Activated naive CD4-positive, alpha-beta T cell treated with anti-CD3 and anti-CD28 coated beads for 36 hours (primary cell): Measurements from ENCODE around the gene CRYBG3. TPM values are rescaled to one million over a fixed set of nuclear protein-coding genes. Genes with fewer than 3 reads are reported as not detected.

Experiments used
- CTCF ChIA-PET: fragments of 350-600 bp; sonication (Branson Sonifier 250); formaldehyde crosslinking; loops from one replicate; lab custom pipeline; 2021; ENCODE audit warnings: antibody characterized with exemption; lab: Charles Lee
- DNase-seq: peaks from one replicate; pipeline ENCODE4 v3.0.0-alpha.2; 2020
- H3K27ac Mint-ChIP-seq: one replicate; pipeline ENCODE4 v1.8.0; 2021; ENCODE audit warnings: mild to moderate bottlenecking, mixed read lengths
- H3K27me3 Mint-ChIP-seq: one replicate; pipeline ENCODE4 v1.8.0; 2021; ENCODE audit warnings: low read depth, mixed read lengths
- H3K36me3 Mint-ChIP-seq: one replicate; pipeline ENCODE4 v1.8.0; 2021; ENCODE audit warnings: low read depth, mixed read lengths
- H3K4me1 Mint-ChIP-seq: one replicate; pipeline ENCODE4 v1.8.0; 2021; ENCODE audit warnings: low read depth, mixed read lengths
- H3K4me3 Mint-ChIP-seq: one replicate; pipeline ENCODE4 v1.8.0; 2021; ENCODE audit warnings: mild to moderate bottlenecking, moderate library complexity, mixed read lengths
- H3K9me3 Mint-ChIP-seq: one replicate; pipeline ENCODE4 v1.8.0; 2021; ENCODE audit warnings: mixed read lengths
- intact Hi-C: fragments of 100-400 bp; cut with micrococcal nuclease; formaldehyde crosslinking; loops from one replicate; pipeline ENCODE4 v1.15.1; 2023
- total RNA-seq, 2 experiments: library from RNA; stranded (reverse); gene quantifications; one replicate each; pipeline ENCODE4 v1.2.3, GENCODE V29; 2021

CRYBG3 gene
- total RNA-seq, 2 experiments from 2014 or later: 1.3 to 1.7 TPM

DNA sequence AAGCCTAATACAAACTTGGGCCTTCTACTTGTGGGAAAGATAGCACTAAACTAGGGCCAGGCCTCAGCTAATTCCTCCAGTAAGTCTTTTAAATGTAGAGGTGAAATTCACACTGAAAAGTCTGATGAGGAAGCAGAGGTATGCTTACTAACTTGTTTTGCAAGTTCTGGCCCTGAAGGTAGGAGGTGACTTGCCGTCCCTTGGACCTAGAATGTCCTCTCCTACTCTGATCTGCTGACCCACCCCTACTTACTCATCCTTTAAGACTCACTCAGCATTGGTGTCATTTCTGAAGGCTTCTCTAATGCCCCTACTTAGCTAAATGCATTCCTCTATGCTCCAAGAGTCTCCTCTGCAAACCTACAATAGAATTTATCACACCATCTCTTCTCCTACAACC lies 131.1 kb downstream of the CRYBG3 start:
- H3K4me1 Mint-ChIP-seq: peaks cover 2% of the 10 kb centered on the region
- H3K36me3 Mint-ChIP-seq: peaks cover 57% of the 10 kb centered on the region
- no peaks in the 10 kb centered on the region for H3K9me3 Mint-ChIP-seq
- intact Hi-C loops: no loop called here
- H3K27ac Mint-ChIP-seq: no peak overlapping the region
- CTCF ChIA-PET: no interaction called here
- no peaks in the 10 kb centered on the region for H3K27me3 Mint-ChIP-seq
- no peak overlapping the region for H3K4me3 Mint-ChIP-seq
- no peak for DNase-seq

- H3K27ac Mint-ChIP-seq: no peak overlapping the region
- no peaks in the 10 kb centered on the region for H3K9me3 Mint-ChIP-seq
- no peaks in the 10 kb centered on the region for H3K27me3 Mint-ChIP-seq
- H3K36me3 Mint-ChIP-seq: peaks cover 50% of the 10 kb centered on the region
- DNase-seq: no peak
- H3K4me3 Mint-ChIP-seq: no peak overlapping the region
- H3K4me1 Mint-ChIP-seq: peaks cover 2% of the 10 kb centered on the region
- CTCF ChIA-PET: interaction anchor here (0.6 to 1.2 kb wide), 5 partner anchors 13 to 166 kb away, joined by 3 to 5 read pairs (median 4); no protein-coding TSS in a partner anchor
- intact Hi-C loops: no loop called here
These were observed 132.5 kb downstream of the CRYBG3 start for GRCh38 chr3:97954228-97954827.

GRCh38 chr3:97956051-97956450 lies 134.2 kb downstream of the CRYBG3 start:
- Mint-ChIP-seq H3K4me3 (no peak overlapping the region), H3K9me3 (no peaks in the 10 kb centered on the region), H3K4me1 (peaks cover 2% of the 10 kb centered on the region), H3K36me3 (peaks cover 38% of the 10 kb centered on the region), H3K27ac (no peak overlapping the region), H3K27me3 (no peaks in the 10 kb centered on the region)
- CTCF ChIA-PET: interaction anchor here (0.5 to 0.6 kb wide), 2 partner anchors 64 to 69 kb away, joined by 3 read pairs; no protein-coding TSS in a partner anchor
- DNase-seq: no peak
- intact Hi-C loops: no loop called here

DNA sequence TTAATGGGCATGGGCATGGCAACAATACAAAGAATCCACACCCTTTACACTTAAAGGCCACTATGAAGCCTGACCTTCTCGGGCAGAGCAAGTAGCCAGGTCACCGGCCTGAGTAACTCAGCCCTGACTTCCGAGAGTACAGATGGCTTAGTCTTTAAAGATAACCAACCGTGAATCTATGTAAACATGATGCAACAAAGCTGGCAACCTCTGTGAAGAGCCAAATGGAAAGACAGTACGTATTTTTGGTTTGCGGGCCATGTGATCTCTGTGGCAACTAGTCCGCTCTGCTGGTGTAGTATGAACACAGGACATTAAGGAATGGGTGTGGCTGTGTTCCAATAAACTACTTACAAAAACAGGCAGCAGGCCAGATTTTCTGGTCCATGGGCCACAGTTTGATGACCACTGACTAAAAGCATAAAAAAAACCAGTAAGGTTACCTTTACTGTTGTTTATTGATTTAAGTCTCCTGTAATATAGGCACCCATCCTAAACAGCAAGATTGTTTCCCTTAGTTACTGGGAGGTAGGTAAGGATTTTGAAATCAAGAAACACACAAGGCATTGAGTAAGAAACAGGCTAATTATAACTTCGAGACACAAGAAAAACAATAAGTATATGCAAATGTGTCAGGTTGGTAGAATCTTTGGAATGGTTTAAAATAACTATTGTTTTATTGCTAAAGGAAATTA lies 136.0 kb downstream of the CRYBG3 start:
- CTCF ChIA-PET: interaction anchor here (0.7 kb wide), 1 partner anchor 599 kb away, joined by 3 read pairs; no protein-coding TSS in a partner anchor
- peaks cover 10% of the 10 kb centered on the region for H3K4me1 Mint-ChIP-seq
- no peaks in the 10 kb centered on the region for H3K27me3 Mint-ChIP-seq
- H3K27ac Mint-ChIP-seq: no peak overlapping the region
- intact Hi-C loops: no loop called here
- H3K4me3 Mint-ChIP-seq: no peak overlapping the region
- DNase-seq: no peak
- H3K9me3 Mint-ChIP-seq: no peaks in the 10 kb centered on the region
- peaks cover 35% of the 10 kb centered on the region for H3K36me3 Mint-ChIP-seq

DNA sequence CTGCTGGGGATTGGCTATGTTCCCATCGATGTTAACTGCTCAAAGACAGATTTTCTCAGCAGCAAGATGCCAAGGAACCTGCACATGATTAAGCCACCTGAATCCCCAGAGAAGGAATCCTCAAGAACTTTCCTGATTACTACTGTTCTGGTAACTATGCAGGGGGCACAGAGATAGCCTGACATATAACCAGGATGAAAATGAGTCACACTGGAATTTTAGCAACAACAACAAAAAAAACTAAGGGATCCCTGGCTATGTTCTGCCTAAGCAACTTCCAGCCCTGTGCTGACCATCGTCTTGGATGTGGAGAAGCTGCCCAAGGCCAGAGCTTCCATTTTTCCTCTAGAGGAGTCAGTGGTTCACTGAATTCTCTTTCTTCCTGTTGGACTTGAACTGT lies 136.6 kb downstream of the CRYBG3 start:
- Mint-ChIP-seq H3K9me3 (no peaks in the 10 kb centered on the region), H3K4me3 (no peak overlapping the region), H3K36me3 (peaks cover 33% of the 10 kb centered on the region), H3K27me3 (no peaks in the 10 kb centered on the region), H3K4me1 (peaks cover 10% of the 10 kb centered on the region), H3K27ac (no peak overlapping the region)
- no peak for DNase-seq
- CTCF ChIA-PET: no interaction called here
- intact Hi-C loops: no loop called here

- Mint-ChIP-seq H3K27me3 (no peaks in the 10 kb centered on the region), H3K27ac (no peak overlapping the region), H3K4me3 (no peak overlapping the region), H3K9me3 (no peaks in the 10 kb centered on the region), H3K4me1 (peaks cover 13% of the 10 kb centered on the region), H3K36me3 (peaks cover 32% of the 10 kb centered on the region)
- DNase-seq: no peak
- intact Hi-C loops: no loop called here
- CTCF ChIA-PET: no interaction called here
These were observed 137.0 kb downstream of the CRYBG3 start for GRCh38 chr3:97958796-97959195.

GRCh38 chr3:97959872-97960271 lies 138.1 kb downstream of the CRYBG3 start:
- DNase-seq: no peak
- Mint-ChIP-seq H3K27ac (no peak overlapping the region), H3K4me1 (peaks cover 19% of the 10 kb centered on the region), H3K4me3 (no peak overlapping the region), H3K36me3 (peaks cover 32% of the 10 kb centered on the region), H3K9me3 (no peaks in the 10 kb centered on the region), H3K27me3 (no peaks in the 10 kb centered on the region)
- intact Hi-C loops: no loop called here
- CTCF ChIA-PET: no interaction called here

GRCh38 chr3:97960551-97960950 lies 138.7 kb downstream of the CRYBG3 start:
- Mint-ChIP-seq H3K4me3 (no peak overlapping the region), H3K9me3 (no peaks in the 10 kb centered on the region), H3K27ac (no peak overlapping the region), H3K27me3 (no peaks in the 10 kb centered on the region), H3K4me1 (peaks cover 22% of the 10 kb centered on the region), H3K36me3 (peaks cover 34% of the 10 kb centered on the region)
- no peak for DNase-seq
- CTCF ChIA-PET: interaction anchor here (0.6 kb wide), 1 partner anchor 163 kb away, joined by 3 read pairs; no protein-coding TSS in a partner anchor
- intact Hi-C loops: no loop called here

- no peaks in the 10 kb centered on the region for H3K27me3 Mint-ChIP-seq
- no peak for DNase-seq
- H3K4me1 Mint-ChIP-seq: peaks cover 27% of the 10 kb centered on the region
- CTCF ChIA-PET: interaction anchor here (0.6 kb wide), 2 partner anchors 69 to 163 kb away, joined by 3 read pairs; no protein-coding TSS in a partner anchor
- no peak overlapping the region for H3K27ac Mint-ChIP-seq
- no peaks in the 10 kb centered on the region for H3K9me3 Mint-ChIP-seq
- H3K4me3 Mint-ChIP-seq: no peak overlapping the region
- peaks cover 38% of the 10 kb centered on the region for H3K36me3 Mint-ChIP-seq
- intact Hi-C loops: no loop called here
These were observed 139.4 kb downstream of the CRYBG3 start for GRCh38 chr3:97960993-97961766.

GRCh38 chr3:97967966-97968365 lies 146.2 kb downstream of the CRYBG3 start:
- DNase-seq: no peak
- Mint-ChIP-seq H3K27ac (no peak overlapping the region), H3K27me3 (no peaks in the 10 kb centered on the region), H3K4me3 (no peak overlapping the region), H3K4me1 (peaks cover 63% of the 10 kb centered on the region), H3K36me3 (peaks cover 22% of the 10 kb centered on the region), H3K9me3 (no peaks in the 10 kb centered on the region)
- CTCF ChIA-PET: interaction anchor here (5.6 kb wide), 1 partner anchor 55 kb away, joined by 35 read pairs; no protein-coding TSS in a partner anchor
- intact Hi-C loops: no loop called here

- intact Hi-C loops: no loop called here
- no peak overlapping the region for H3K4me3 Mint-ChIP-seq
- no peaks in the 10 kb centered on the region for H3K9me3 Mint-ChIP-seq
- no peaks in the 10 kb centered on the region for H3K27me3 Mint-ChIP-seq
- peak; percentile 9 for DNase-seq
- H3K36me3 Mint-ChIP-seq: peaks cover 22% of the 10 kb centered on the region
- CTCF ChIA-PET: interaction anchor here (5.6 kb wide), 1 partner anchor 54 kb away, joined by 35 read pairs; no protein-coding TSS in a partner anchor
- peaks cover 66% of the 10 kb centered on the region for H3K4me1 Mint-ChIP-seq
- no peak overlapping the region for H3K27ac Mint-ChIP-seq
These were observed 146.6 kb downstream of the CRYBG3 start for GRCh38 chr3:97968376-97968775.

DNA sequence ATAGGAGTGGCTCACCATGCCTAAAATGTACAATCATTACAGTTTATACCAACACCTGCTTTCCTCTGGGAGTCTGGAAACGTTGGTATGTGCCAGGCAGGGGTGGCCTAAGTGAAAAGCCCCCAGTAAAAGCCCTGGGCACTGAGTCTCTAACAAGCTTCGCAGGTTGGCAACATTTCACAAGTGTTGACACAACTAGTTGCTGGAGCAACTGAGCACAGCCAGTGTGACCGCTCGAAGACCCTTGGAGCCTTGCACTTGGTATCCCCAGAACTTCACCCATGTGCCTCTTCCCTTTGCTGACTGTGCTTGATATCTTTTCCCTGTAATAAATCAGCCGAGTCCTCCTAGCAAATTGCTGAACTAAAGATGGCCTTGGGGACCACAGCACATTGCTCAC lies 147.7 kb downstream of the CRYBG3 start:
- no peak overlapping the region for H3K27ac Mint-ChIP-seq
- intact Hi-C loops: no loop called here

More for the DNA sequence above, 147.7 kb downstream of the CRYBG3 start:
- H3K9me3 Mint-ChIP-seq: no peaks in the 10 kb centered on the region
- no peak overlapping the region for H3K4me3 Mint-ChIP-seq
- peaks cover 18% of the 10 kb centered on the region for H3K36me3 Mint-ChIP-seq
- CTCF ChIA-PET: interaction anchor here (0.6 to 5.6 kb wide), 2 partner anchors 53 to 177 kb away, joined by 3 to 35 read pairs; no protein-coding TSS in a partner anchor
- peaks cover 61% of the 10 kb centered on the region for H3K4me1 Mint-ChIP-seq
- H3K27me3 Mint-ChIP-seq: no peaks in the 10 kb centered on the region
- DNase-seq: no peak
